Spleen (tissue), 7 donors: ENCODE measurements around the gene SLC25A24.

Experiments used
- CTCF ChIP-seq, 11 experiments: fragments of 200-600 bp in 7 of 11; fragments of 450-650 bp in 4 of 11; sonication (generic) in 4 of 11; IDR thresholded peaks in 8 of 11; conservative IDR thresholded peaks in 3 of 11; 1 replicate in 7 of 11; 2 replicates in 4 of 11; pipeline versions ENCODE4 v1.4.0 to v1.8.0; 2016 to 2021; ENCODE audit warnings: antibody characterized with exemption in 11 of 11, inconsistent platforms in 4 of 11, mild to moderate bottlenecking in 1 of 11
- POLR2A ChIP-seq, 3 donors: fragments of 450-650 bp; IDR thresholded peaks; one replicate each; pipeline ENCODE4 v1.5.1; 2017; ENCODE audit warnings: antibody characterized with exemption in 3 of 3, mild to moderate bottlenecking in 1 of 3
- donor health status: DM: no; HTN: no; CAD: no; lungs with moderate emphysema.
- donor health status: DM: no; HTN: no; CAD: no.
- donor health status: DM: no; HTN: no; CAD: no.

DNA sequence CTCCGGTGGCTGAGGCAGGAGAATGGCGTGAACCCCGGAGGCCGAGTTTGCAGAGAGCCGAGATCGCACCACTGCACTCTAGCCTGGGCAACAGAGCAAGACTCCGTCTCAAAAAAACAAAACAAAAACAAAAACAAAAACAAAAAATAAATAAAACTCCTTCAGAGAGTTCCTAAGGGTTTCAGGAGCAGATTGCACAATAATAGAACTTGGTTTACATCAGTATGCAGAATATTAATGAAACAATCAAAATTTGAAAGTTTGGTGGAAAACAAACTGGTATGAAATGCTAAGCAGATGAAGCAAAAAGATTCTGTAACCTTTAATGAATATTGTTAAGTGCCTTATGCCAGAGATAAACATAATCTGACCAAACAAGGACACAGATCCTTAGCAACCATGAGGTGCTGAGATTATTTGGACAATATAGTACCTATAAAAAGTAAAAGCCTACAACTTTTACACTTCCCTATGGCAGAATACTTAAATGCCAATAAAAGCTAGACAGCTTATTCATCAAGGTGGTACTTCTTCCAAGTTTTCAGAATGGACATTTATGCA is 41.2 kb downstream of the SLC25A24 start:
- no peak for TF ChIP-seq POLR2A (IDR thresholded peaks at IDR 0.05)
- no peak for TF ChIP-seq CTCF (IDR thresholded peaks at IDR 0.05 in 8 of 11, conservative IDR thresholded peaks at IDR 0.05 in 3 of 11)
